Hematopoietic multipotent progenitor cell (in vitro differentiated cells): ENCODE data around the gene ANO4. TPM values are rescaled to one million over a fixed set of nuclear protein-coding genes. Genes with fewer than 3 reads are reported as not detected.
"Not testable (repeated sequence)": the region's sequence is repeated elsewhere in the genome, so short reads cannot be mapped to it uniquely, and the experiment has no call there.

Experiments
- DNase-seq, 3 donors: peaks; one replicate each; pipeline ENCODE4 v3.0.0-alpha.2; 2011 to 2015; ENCODE audit warnings: low read depth in 2 of 3, low spot score in 2 of 3
- total RNA-seq: library from RNA; depleted of rRNA; stranded (reverse); fragments of >200 nt; gene quantifications from one replicate; pipeline ENCODE4 v1.2.3, GENCODE V29; 2012

Gene ANO4
- total RNA-seq, 1 donor, result not detected

- DNase-seq, result no peak
Measured at GRCh38 chr12:101077791-101078528, 283.4 kb downstream of the ANO4 start.

GRCh38 chr12:101078536-101079285 is 284.1 kb downstream of the ANO4 start:
- no peak for DNase-seq

GRCh38 chr12:101082706-101083105 is 288.1 kb downstream of the ANO4 start:
- DNase-seq, result no peak

GRCh38 chr12:101086490-101087135 is 292.0 kb downstream of the ANO4 start:
- DNase-seq, result no peak

- DNase-seq, result no peak
Measured at GRCh38 chr12:101087920-101088319, 293.3 kb downstream of the ANO4 start.

- DNase-seq, result no peak
Measured at GRCh38 chr12:101089271-101089670, 294.7 kb downstream of the ANO4 start.

- DNase-seq, result not testable (repeated sequence)
Measured at GRCh38 chr12:101090222-101090621, 295.6 kb downstream of the ANO4 start.

GRCh38 chr12:101097829-101098580 is 303.4 kb downstream of the ANO4 start:
- no peak for DNase-seq

- DNase-seq, result no peak
Measured at GRCh38 chr12:101107032-101107763, 312.6 kb downstream of the ANO4 start.

- no peak for DNase-seq
Measured at GRCh38 chr12:101108130-101108529, 313.6 kb downstream of the ANO4 start.

- no peak for DNase-seq
Measured at GRCh38 chr12:101110866-101111265, 316.3 kb downstream of the ANO4 start.

- no peak for DNase-seq
Measured at GRCh38 chr12:101111441-101111840, 316.9 kb downstream of the ANO4 start.

- no peak for DNase-seq
Measured at GRCh38 chr12:101115326-101115725, 320.8 kb downstream of the ANO4 start.

GRCh38 chr12:101116911-101117310 is 322.3 kb downstream of the ANO4 start:
- DNase-seq, result no peak

- DNase-seq, result no peak
Measured at GRCh38 chr12:101117842-101118241, 323.3 kb downstream of the ANO4 start.

- DNase-seq, result no peak
Measured at GRCh38 chr12:101127521-101128219, 333.1 kb downstream of the ANO4 start.

- not testable (repeated sequence) for DNase-seq
Measured at GRCh38 chr12:101145777-101146431, 351.3 kb downstream of the ANO4 start.

GRCh38 chr12:101165319-101165718 is 370.7 kb downstream of the ANO4 start:
- DNase-seq, result no peak

- DNase-seq, result no peak
Measured at GRCh38 chr12:101166866-101167265, 372.3 kb downstream of the ANO4 start.
